HG02943 (cell line): ENCODE results near the gene COL1A1.

ENCODE experiments used
- ATAC-seq: cut with Tn5 transposase; IDR thresholded peaks from one replicate; pipeline ENCODE4 v1.9.1; 2021; ENCODE audit warnings: mild to moderate bottlenecking, low read depth, moderate library complexity; ENCODE audit not compliant: unreplicated experiment

COL1A1 gene

DNA sequence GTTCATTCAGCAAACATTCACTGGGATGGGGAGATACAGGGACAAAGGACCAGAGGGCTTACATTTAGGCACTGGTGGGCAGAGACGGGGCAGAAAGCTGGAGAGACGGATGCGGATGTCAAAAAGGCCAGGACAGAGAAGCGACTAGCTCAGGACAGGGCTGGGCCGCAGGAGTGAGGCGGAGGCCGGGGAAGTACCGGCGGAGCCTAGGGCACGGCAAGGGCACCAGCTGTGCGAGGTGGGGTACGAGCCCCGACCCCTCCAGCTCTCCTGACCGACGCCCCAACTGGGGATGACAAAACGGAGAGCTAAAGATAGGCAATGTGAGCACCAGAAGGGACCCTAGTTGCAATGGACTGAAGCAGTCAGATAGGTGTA, 39.5 kb downstream of the COL1A1 start:
- no peak for ATAC-seq

DNA sequence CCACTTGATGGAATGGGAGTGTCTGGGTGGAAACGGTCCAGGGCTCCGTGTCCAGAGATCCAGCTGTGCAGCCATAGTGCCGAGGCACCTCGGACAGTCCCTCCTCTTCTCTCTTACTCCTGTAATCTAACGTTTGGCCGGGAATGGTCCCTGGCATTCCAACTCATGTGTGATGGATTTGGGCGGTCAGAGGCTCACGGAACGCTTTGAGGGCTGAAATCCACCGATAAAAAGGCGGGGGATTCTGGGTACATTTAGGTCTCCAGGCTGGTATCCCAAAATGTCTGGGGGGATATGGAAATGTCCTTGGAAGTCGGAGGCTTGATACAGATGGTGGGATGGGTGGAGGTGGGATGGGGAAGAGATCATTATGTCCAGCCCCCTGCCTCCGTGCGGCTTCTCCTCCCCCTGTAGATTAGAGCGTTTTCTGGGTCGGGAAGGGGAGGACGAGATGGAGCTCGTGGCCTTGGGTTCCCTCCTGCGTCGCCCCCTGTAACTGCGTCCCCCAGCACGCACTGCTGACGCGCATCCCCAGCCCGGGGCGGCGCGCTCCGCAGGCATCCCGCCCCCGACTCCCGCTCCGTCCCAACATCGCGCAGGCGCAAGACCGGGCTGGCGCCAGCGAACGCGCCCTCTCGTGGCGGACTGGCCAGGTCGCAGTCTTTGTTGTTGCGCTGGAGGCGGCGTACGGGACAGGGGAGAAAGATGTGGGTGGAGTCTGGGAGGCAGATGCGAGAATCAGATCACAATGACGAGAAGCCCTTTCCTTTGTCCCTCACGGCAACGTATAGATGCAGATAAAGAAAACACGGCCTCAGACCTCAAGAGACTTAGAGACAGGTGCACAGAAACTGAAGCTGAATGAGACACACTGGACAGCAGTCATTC, 40.2 kb downstream of the COL1A1 start:
- peak; percentile 66 for ATAC-seq

DNA sequence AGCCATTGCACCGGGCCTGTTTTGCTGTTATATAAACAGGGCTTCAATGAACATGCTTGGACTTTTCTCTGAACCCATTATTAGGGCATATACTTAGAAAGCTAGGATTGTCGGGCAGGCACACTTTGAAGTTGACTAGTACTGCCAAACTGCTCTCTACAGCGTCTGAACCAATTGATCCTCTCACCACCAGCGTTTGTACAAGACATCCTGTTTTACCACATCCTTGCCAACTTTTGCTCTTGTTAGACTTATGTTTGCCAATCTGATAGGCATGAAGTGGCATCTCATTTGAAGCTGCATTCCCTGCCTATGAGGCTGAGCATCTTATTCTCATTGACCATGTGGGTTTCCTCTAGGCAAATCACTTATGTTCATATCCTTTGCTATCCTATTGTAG, 43.5 kb downstream of the COL1A1 start:
- no peak for ATAC-seq

DNA sequence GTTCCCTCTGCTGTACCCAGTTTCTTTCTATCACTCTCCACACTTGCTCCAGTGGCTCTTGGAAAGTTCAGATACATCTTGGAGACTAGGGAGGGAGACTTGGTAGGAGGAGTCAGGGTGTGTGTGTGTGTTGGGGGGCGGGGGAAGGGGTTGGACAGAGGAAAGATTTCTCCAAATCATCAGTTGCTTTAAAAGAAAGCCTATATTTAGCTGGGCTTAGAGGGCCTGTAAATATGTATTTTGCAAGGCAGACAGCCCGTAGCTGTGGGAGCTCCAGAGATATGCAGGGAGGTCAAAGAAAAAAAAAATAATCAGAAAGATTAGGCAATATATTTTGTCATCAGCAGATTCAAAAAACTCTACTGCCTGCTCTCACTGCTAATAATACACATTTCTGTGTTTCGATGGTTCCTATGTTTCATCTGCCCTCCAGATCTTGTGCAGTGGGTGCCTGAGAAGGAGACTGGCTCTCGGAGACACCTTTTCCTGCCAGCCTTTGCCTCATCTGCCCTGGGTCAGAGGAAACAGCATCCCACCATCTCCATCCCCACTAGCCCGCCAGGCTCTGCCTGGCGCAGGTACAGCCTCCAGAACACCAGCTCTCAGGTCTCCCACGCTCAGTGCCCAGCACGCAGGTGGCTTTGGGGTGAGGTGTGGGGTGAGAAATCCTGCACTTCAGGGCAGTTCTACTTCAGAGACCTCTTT, 46.2 kb downstream of the COL1A1 start:
- no peak for ATAC-seq

DNA sequence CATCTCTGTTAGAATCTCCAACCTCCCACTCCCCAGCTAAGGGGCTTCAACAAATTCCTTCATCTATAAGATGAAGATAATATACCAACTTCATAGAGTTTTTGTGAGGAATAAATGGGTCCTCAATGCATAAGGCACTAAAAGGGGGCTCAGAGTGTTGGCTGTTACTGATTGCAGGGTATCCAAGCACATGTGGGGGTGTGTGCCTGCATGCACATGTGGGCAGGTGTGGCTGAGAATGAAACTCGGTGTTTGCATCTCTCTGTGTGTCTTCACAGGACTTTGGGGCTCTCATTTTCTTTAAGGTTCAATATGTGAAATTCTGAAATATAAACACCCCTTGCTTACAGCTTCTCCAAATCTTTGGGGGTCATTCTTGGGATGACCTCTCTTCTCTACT, 46.8 kb downstream of the COL1A1 start:
- ATAC-seq = no peak

DNA sequence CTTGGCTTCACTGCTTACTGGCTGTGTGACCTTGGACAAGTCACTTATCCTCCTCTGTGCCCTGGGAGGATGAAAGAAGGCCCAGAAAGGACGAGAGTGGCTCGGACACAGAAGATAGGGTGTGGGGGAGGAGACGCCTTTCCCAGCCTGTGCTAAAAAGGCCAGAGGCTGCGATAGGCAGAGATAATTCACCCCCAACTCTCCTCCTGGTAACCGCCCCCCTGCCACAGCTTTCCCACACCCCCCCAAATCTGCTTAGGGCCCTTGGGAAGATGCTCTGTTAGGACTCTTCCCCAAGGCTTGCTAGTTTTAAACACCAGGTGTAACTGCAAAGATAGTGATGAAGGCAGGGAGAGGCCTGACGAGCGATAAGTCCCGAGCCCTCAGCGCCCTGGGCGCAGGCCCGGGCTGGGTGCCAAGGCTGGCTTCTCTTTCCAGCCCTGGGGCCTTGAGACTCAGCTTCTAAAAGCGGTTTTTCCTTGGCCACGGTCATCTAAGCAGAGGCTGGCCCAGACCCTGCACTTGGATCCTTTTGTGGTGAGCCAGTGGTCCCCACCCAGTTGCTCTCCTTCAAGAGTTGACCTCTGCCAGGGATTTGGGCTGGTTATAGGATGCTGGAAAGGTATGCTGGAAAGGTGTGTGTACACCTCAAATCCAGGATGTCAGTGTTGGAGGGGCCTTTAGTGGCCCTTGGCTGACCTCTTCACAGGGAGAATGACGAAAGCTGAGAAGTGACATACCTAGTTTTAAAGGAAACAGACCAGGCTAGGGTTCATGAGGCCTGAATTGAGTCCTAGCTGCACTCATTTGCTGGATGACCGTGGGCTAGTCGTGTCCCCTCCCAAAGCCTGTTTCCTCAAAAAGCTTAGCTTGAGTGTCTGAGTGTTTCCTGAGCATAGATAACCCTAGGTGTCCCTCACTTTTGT, 47.5 kb downstream of the COL1A1 start:
- no peak for ATAC-seq

DNA sequence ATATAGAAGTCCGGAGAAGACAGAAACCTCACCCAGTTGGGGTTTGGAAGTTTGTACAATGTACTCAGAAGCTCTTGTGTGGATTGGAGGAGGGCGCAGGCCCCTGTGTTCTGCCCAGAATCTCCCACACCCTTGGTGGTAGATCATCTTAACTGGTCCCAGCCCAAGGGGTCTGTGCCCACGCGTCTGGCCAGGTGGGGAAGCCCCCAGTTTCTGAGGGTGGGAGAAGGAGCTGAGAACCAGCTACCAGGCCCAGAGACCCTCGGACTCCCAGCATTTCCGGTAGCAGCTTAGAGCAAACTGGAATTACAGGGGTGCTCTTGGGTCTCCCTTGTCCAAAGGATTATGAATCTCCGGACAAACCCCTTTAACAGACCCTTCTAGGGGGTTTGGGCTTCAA, 48.7 kb downstream of the COL1A1 start:
- no peak for ATAC-seq

DNA sequence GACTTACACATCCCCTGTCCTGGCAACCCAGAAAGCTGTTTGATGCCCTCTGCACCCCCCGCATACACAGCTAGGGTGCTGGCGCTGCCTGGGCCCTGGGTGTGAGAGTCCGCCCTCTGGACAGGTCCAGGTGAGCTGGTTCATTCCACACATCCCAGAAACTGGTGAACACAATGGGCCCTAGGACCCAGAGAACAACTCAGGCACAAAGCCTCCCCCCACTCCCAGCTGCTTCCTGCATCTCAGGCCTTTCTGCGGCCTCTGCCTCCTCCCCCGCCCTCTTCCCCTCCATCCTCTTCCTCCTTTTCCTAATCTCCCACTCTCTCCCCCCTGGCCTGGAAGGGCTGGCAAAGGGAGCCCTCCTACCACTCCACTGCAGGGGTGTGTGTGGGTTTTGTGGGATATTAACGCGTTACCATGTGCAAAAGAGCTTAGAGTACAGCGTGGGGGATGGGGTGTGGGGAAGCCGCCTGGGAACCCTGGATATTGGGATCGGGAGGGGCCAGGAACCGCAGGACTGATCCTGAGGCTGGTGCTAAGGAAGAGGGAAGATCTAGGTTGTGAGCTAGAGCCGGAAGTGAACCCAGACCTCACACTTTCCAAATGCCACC, 49.4 kb downstream of the COL1A1 start:
- no peak for ATAC-seq

DNA sequence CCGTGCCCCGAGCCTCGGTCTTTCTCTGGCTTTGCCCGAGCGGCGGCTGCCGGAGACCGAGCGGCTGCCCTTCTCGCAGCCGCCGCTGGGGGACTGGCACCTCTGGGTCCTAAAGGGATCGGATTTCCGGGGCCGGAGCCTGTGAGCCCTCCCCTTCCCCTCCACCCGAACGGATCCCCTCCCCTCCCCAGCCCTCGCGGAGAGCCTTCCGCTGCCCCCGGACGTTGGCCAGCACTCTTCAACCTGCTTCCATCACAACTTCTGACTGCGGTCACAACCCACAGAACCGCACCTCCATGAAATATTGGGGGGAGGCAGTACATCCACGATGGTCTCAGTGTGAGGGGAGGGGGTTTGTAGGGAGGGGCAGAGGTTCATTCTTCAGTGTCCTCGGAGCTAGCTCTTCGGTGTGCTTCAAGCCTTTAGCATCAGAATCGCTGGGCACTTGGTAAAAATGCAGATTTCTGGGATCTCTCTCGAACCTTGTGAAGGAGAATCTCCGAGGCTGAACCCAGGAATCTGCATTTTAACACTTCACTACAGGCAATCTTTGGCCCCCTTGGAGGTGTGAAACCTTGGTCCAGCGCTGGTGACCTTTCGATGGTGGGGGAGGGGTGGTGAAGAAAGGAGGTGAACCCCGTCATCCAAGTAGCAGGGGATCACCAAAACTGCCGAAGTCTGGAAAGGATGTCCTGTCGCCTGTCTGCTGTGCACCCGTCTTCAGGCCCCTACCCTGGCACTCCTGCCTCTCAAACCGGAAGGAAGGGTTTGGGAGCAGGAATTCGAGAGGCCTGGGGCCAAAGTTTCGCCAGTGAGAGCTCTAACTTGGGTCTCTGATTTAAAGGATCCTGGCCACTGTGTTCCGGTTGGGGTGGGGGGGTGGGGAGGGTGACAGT, 50.1 kb downstream of the COL1A1 start:
- ATAC-seq = no peak

DNA sequence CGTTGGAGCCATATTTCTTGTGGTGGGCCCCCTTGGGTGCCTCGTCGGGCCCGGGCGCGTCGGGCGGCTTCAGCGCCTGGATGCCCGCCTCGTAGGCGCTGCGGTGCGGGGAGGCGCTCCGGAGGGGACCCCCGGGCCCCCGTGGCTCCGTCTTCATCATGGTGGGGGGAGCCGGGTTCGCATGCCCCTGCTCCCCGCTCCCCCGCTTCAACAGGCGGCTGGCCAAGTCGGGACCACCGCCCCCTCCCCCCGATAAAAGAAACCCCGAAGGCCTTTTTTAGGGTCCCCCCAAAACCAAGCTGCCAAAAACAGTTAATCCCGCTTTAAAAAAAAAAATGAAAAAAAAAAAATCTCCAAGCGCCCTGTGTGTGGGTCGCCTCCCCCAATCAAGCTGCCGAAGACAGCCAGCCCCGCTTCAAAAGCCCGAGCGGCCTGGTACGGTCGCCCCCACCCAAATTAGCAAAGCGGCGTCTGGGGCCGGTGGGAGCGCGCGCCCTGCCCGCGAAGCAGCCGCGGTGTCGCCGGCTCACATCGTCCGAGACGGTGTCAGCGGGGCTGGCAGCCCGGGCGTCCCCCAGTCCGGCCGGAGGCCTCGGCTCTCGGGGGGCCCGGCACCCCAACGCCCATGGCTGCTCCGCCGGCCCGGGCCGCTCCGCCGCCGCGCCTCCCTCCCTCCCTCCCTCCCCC, 50.9 kb downstream of the COL1A1 start, which contains the start of gene PPP1R9B:
Gene PPP1R9B (minus strand): TSS at position 324 of the 687 bp plus-strand sequence. CDS start 164 bp downstream, at position 160.
- ATAC-seq = no peak

DNA sequence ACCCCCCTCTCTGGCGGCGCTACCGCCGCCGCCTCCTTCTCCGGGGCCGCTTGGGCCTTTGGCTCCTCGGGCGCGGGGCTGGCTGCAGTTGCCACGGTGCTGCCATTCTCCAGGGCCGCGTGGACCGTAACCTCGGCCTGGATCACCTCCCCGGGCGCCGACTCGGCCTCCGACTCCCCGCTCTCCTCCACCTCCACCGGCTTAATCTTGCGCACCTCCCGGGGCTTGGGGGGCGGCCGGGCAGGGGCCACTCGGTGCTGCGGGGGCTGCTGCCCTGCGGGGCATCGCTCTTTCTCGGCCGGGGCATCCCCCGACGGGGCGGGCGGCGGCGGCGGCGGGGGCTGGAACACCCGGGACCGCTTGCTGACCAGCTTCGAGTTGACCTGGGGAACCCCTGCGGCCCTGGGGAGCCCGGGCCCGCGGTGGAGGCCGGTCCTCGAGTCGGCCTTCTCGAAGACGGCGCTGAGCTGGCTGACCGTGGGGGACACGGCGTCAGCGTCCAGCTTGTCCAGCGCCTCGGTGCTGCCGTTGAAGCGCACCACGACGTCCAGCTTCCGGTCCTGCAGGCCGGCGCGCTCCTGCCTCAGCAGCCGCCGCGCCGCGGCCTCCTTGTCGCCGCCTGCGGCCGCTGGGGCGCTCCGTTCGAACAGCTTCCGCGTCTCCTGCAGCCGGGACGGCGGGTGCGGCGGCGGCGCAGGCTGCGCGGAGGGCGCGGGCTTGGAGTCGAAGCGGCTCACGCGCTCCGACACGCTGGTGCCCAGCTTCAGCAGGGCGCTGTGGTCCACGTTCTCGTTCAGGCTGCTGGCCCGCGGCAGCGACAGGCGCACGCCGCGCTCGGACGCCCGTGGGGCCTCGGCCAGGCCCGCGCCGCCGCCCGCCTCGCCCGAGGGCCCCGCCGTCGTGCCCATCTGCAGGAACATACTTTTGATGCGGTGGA, 51.7 kb downstream of the COL1A1 start:
- ATAC-seq = no peak

DNA sequence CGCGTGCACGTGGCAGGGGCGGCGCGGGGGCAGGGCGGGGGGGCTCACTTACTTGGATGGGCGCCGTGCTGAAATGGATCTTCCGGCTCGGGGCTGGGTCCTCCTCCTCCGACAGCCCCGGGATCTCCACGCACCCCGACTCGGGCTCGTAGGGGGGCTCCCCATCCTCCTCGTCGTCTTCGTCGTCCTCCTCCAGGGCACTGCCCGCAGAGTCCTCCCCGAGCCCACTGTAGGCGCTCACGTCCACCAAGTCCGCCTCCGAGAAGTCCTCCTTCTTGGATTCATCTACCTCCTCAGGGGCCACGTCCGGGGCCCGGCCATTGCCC, 52.4 kb downstream of the COL1A1 start:
- ATAC-seq = no peak

DNA sequence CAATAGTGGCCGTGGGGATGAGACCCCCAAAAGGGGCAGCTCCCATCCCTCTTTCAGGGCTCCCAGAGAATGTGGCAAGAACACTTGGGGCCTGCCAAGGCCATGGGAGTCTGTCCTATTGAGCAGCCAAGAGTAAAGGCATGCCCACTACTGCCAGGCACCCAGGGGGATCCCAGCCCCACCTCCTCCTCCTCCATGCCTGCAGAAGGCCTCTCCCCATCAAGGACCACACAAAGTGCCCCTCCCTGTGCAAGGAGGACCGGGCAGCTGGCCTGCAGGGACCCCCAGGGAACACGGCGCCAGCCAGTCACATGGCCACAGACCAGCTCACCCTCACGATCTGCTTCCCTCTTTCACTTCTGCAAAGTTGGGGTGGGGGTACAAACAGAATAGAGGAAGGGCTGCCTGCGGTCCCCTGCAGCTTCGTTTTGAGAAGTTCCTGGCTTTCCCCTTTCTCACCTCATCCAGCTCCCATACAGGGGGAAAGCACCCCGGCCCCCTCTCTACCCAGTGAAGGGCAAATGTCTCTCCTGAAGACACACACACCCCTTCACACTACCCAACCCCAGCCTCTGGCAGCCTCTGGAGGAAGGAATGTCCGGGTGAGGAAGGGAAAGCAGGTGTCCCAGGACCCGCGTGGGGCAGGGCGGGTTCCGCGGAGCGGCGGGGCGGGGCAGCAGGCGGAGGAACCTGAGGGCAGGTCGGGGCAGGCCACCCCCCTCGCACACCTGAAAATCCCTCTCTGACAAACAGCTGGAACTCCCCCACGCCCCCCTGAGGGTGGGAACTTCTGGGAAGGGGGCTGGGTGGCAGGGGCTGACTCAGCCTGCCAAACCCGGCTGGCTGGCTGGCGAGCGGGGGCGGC, 53.0 kb downstream of the COL1A1 start:
- peak; percentile 33 for ATAC-seq

DNA sequence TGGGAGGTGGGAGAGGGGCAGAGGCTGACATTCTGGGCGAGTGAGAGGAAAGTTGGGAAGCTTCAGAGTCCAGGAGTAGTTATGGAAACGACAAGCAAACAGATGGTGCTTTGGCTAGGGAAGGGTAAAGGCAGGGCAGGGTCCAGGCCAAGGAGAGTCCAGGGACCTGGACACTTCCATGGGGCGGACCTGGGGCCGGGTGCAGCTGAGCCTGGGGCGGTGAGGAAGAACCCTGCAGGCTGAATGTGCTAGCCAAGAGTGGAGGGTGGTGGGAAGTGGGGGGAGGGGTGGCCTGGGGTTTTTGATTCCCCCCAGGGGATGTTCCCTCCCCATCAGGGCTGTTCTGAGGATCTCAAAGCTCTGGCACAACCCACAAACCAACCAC, 53.6 kb downstream of the COL1A1 start:
- ATAC-seq = no peak

DNA sequence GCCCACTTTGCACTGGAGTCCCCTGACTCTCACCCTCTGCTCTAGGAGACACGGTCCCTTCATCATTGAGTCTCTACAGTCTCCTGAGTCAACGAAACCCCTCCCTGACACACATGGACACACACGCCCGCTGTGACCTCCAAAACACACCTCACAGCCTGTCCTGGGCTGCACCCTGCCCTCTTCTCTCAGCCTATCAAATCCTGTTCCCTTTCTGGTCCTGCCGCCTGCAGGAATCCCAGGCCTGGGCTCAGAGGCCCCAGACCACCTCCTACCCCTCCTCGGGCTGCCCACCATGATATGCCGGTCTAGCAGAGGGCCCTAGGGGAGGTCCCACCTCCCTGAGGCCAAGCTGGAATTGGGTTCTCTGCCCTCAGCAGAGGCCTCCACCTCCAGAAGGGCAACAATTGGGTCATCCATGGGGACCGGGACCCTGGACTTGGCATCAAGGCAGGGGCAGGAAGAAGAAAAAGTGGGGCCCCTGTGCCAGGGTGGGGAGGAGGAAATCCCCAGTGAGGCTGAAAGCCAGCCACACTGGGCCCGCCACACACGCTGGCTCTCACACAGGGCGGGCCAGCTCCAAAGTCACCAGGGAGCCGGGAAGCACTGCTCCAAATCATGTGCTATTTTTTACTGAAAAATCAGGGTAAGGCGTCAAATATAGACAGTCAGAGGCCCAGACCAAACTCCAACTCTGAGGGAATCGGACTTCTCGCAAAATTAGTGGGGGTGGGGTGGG, 54.3 kb downstream of the COL1A1 start:
- no peak for ATAC-seq

DNA sequence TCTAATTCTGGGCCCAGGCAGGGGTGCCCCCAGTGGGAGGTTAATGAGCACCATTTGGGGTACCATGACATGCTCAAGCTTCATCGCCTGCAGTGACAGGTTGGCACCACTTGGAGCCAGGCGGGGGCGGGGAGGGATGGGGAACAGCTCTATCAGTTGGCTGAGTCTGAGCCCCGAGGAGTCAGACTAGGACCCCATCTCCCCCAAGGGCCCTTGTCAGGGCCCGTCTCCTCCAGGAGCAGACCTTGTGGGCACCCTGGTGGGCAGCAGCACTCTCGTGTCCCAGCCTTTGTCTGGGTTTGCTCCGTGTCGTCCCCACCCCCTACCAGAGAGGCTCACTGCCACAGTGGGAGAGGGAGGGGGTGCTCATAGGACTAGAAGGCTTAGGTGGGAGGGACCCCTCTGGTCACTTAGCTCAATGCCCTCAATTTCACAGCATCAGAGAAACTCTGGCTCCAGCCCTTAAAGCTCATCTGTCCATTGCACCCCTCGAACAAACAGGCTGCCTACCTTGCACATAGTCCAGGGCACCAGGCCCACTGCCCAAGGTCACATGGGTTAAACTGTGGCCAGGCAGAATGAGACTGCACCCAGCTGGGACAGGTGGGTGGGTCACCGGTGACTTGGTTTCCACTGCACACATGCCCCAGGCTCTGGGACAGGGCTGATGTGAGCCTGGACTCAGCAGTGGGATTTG, 55.1 kb downstream of the COL1A1 start:
- no peak for ATAC-seq
